HEK293 (cell line): Measurements from ENCODE around the gene ERO1B.

Experiments used
- CTCF ChIA-PET: fragments of 350-600 bp; formaldehyde crosslinking; extraction: SDS; loops from one replicate; lab custom pipeline; 2021; ENCODE audit warnings: antibody characterized with exemption; lab: Yijun Ruan, JAX
- POLR2A ChIA-PET: fragments of 300-600 bp; formaldehyde crosslinking; extraction: SDS; loops from one replicate; lab custom pipeline; 2020; ENCODE audit warnings: antibody characterized with exemption, inconsistent platforms; lab: Yijun Ruan, JAX
- H3K27ac ChIP-seq: fragments of 200-500 bp; sonication (Bioruptor generic); 2 replicates; pipeline ENCODE4 v1.5.1; 2014; ENCODE audit warnings: low read depth, low read length, control low read depth, inconsistent platforms; ENCODE audit errors: extremely low read depth
- H3K36me3 ChIP-seq, 2 experiments: fragments of 200-500 bp in 1 of 2; sonication (Bioruptor generic) in 1 of 2; 1 replicate in 1 of 2; 2 replicates in 1 of 2; pipeline ENCODE4 v1.5.1; 2014 to 2017; ENCODE audit warnings: inconsistent platforms in 2 of 2, low read length in 2 of 2; ENCODE audit not compliant: control insufficient read depth in 2 of 2, insufficient read depth in 1 of 2
- H3K4me1 ChIP-seq: fragments of 200-500 bp; sonication (Bioruptor generic); 2 replicates; pipeline ENCODE4 v1.5.1; 2014; ENCODE audit warnings: mild to moderate bottlenecking, low read length, inconsistent platforms; ENCODE audit not compliant: control insufficient read depth, insufficient read depth
- H3K4me3 ChIP-seq: 2 replicates; pipeline ENCODE4 v1.5.1; 2011; ENCODE audit warnings: low read depth, mild to moderate bottlenecking, control low read depth, low read length, moderate library complexity
- H3K9me3 ChIP-seq: fragments of 200-500 bp; sonication (Bioruptor generic); 2 replicates; pipeline ENCODE4 v1.5.1; 2014; ENCODE audit warnings: low read depth, low read length, inconsistent platforms; ENCODE audit not compliant: control insufficient read depth, insufficient read depth
- BCL11B ChIP-seq: fragments of 450-650 bp; formaldehyde crosslinking; IDR thresholded peaks from 2 replicates; pipeline ENCODE4 v1.5.1; 2016; ENCODE audit warnings: low read depth, missing biosample characterization, missing genetic modification characterization
- FEZF1 ChIP-seq: fragments of 450-650 bp; formaldehyde crosslinking; IDR thresholded peaks from 2 replicates; pipeline ENCODE4 v1.5.1; 2016; ENCODE audit warnings: missing biosample characterization, missing genetic modification characterization
- GFI1B ChIP-seq: fragments of 450-650 bp; formaldehyde crosslinking; IDR thresholded peaks from 2 replicates; pipeline ENCODE4 v1.5.1; 2016; ENCODE audit warnings: missing biosample characterization, missing genetic modification characterization
- MYNN ChIP-seq: fragments of 450-650 bp; formaldehyde crosslinking; IDR thresholded peaks from 2 replicates; pipeline ENCODE4 v1.5.1; 2016; ENCODE audit warnings: missing biosample characterization, missing genetic modification characterization, borderline replicate concordance
- OSR2 ChIP-seq: fragments of 450-650 bp; formaldehyde crosslinking; IDR thresholded peaks from 2 replicates; pipeline ENCODE4 v1.5.1; 2016; ENCODE audit warnings: missing biosample characterization, missing genetic modification characterization
- TCF7L2 ChIP-seq: IDR thresholded peaks from 2 replicates; pipeline ENCODE4 v1.6.1; 2011; ENCODE audit warnings: low read depth, mild to moderate bottlenecking, inconsistent platforms, low read length, moderate library complexity, borderline replicate concordance
- ZBTB11 ChIP-seq: fragments of 450-650 bp; formaldehyde crosslinking; conservative IDR thresholded peaks from 2 replicates; pipeline ENCODE4 v1.5.1; 2016; ENCODE audit warnings: low read depth, missing biosample characterization, missing genetic modification characterization
- ZNF121 ChIP-seq: fragments of 450-650 bp; formaldehyde crosslinking; IDR thresholded peaks from 2 replicates; pipeline ENCODE4 v1.5.1; 2016; ENCODE audit warnings: missing biosample characterization, missing genetic modification characterization
- ZNF133 ChIP-seq: fragments of 450-650 bp; formaldehyde crosslinking; IDR thresholded peaks from 2 replicates; pipeline ENCODE4 v1.5.1; 2016; ENCODE audit warnings: missing biosample characterization, missing genetic modification characterization
- ZNF16 ChIP-seq: fragments of 450-650 bp; formaldehyde crosslinking; IDR thresholded peaks from 2 replicates; pipeline ENCODE4 v1.5.1; 2016; ENCODE audit warnings: low read depth, missing biosample characterization, missing genetic modification characterization
- ZNF175 ChIP-seq: fragments of 450-650 bp; formaldehyde crosslinking; IDR thresholded peaks from 2 replicates; pipeline ENCODE4 v1.5.1; 2016; ENCODE audit warnings: missing biosample characterization, missing genetic modification characterization
- ZNF202 ChIP-seq: fragments of 450-650 bp; formaldehyde crosslinking; IDR thresholded peaks from 2 replicates; pipeline ENCODE4 v1.5.1; 2016; ENCODE audit warnings: missing biosample characterization, missing genetic modification characterization, borderline replicate concordance
- ZNF211 ChIP-seq: fragments of 450-650 bp; formaldehyde crosslinking; IDR thresholded peaks from 2 replicates; pipeline ENCODE4 v1.5.1; 2016; ENCODE audit warnings: low read depth, missing biosample characterization, missing genetic modification characterization
- ZNF423 ChIP-seq: fragments of 450-650 bp; formaldehyde crosslinking; IDR thresholded peaks from 2 replicates; pipeline ENCODE4 v1.5.1; 2016; ENCODE audit warnings: missing biosample characterization, missing genetic modification characterization
- ZNF449 ChIP-seq: fragments of 450-650 bp; formaldehyde crosslinking; IDR thresholded peaks from 2 replicates; pipeline ENCODE4 v1.5.1; 2017; ENCODE audit warnings: missing biosample characterization, mild to moderate bottlenecking, missing genetic modification characterization, moderate library complexity
- ZNF561 ChIP-seq: fragments of 450-650 bp; IDR thresholded peaks from 2 replicates; pipeline ENCODE4 v1.5.1; 2018; ENCODE audit warnings: missing biosample characterization, missing genetic modification characterization, borderline replicate concordance
- ZNF580 ChIP-seq: fragments of 450-650 bp; formaldehyde crosslinking; IDR thresholded peaks from 2 replicates; pipeline ENCODE4 v1.5.1; 2016; ENCODE audit warnings: missing biosample characterization, missing genetic modification characterization
- ZNF629 ChIP-seq: fragments of 450-650 bp; formaldehyde crosslinking; IDR thresholded peaks from 2 replicates; pipeline ENCODE4 v1.5.1; 2017; ENCODE audit warnings: missing biosample characterization, missing genetic modification characterization
- ZNF658 ChIP-seq: fragments of 450-650 bp; formaldehyde crosslinking; IDR thresholded peaks from 2 replicates; pipeline ENCODE4; 2016; ENCODE audit warnings: missing biosample characterization, missing genetic modification characterization
- ZNF677 ChIP-seq: fragments of 450-650 bp; IDR thresholded peaks from 2 replicates; pipeline ENCODE4 v1.5.0; 2018; ENCODE audit warnings: missing biosample characterization, mild to moderate bottlenecking, missing genetic modification characterization, moderate library complexity
- ZNF76 ChIP-seq: fragments of 450-650 bp; formaldehyde crosslinking; IDR thresholded peaks from 2 replicates; pipeline ENCODE4; 2016; ENCODE audit warnings: low read depth, missing biosample characterization, missing genetic modification characterization, borderline replicate concordance
- ZNF837 ChIP-seq: fragments of 450-650 bp; formaldehyde crosslinking; IDR thresholded peaks from 2 replicates; pipeline ENCODE4 v1.5.1; 2016; ENCODE audit warnings: missing biosample characterization, missing genetic modification characterization
- ZNF843 ChIP-seq: fragments of 450-650 bp; formaldehyde crosslinking; IDR thresholded peaks from 2 replicates; pipeline ENCODE4 v1.5.1; 2016; ENCODE audit warnings: missing biosample characterization, missing genetic modification characterization
- TF ChIP-seq, protein P1 (sequence below): fragments of 450-650 bp; formaldehyde crosslinking; IDR thresholded peaks from 2 replicates; pipeline ENCODE4 v1.5.1; 2016; ENCODE audit warnings: missing biosample characterization, missing genetic modification characterization

The ERO1B gene

GRCh38 chr1:236316437-236316836 lies 34.7 kb upstream of the ERO1B start:
- POLR2A ChIA-PET: interaction anchor here (0.6 kb wide), 1 partner anchor 17 kb away, joined by 6 read pairs; no protein-coding TSS in a partner anchor
- Histone ChIP-seq H3K27ac (no peak overlapping the region), H3K4me1 (no peaks in the 10 kb centered on the region), H3K4me3 (no peak overlapping the region), H3K36me3 (no peaks in the 10 kb centered on the region), H3K9me3 (no peaks in the 10 kb centered on the region)
- CTCF ChIA-PET: interaction anchor here (0.5 to 1.1 kb wide), 3 partner anchors 132 to 292 kb away, joined by 3 to 4 read pairs (median 4); no protein-coding TSS in a partner anchor
- no peak for TF ChIP-seq BCL11B (tag by site-specific recombination)
- TF ChIP-seq FEZF1 (tag by site-specific recombination): no peak
- TF ChIP-seq ZBTB11: no peak
- no peak for TF ChIP-seq ZNF561 (tag by site-specific recombination)
- TF ChIP-seq ZNF121 (tag by site-specific recombination): 0 out of 2 replicates have a peak, but pooled peaks have one; percentile 53
- no peak for TF ChIP-seq ZNF202 (tag by site-specific recombination)
- TF ChIP-seq TCF7L2: no peak
- TF ChIP-seq ZNF677 (tag by site-specific recombination): no peak

- no peaks in the 10 kb centered on the region for H3K36me3 ChIP-seq
- ChIA-PET POLR2A (no interaction called here), CTCF (interaction anchor here (1.1 kb wide), 1 partner anchor 211 kb away, joined by 4 read pairs; no protein-coding TSS in a partner anchor)
- H3K4me3 ChIP-seq: no peak overlapping the region
- H3K9me3 ChIP-seq: no peaks in the 10 kb centered on the region
- H3K4me1 ChIP-seq: no peaks in the 10 kb centered on the region
- H3K27ac ChIP-seq: no peak overlapping the region
- TF ChIP-seq ZNF580: no peak
- no peak for TF ChIP-seq GFI1B (tag by site-specific recombination)
- TF ChIP-seq, protein P1, sequence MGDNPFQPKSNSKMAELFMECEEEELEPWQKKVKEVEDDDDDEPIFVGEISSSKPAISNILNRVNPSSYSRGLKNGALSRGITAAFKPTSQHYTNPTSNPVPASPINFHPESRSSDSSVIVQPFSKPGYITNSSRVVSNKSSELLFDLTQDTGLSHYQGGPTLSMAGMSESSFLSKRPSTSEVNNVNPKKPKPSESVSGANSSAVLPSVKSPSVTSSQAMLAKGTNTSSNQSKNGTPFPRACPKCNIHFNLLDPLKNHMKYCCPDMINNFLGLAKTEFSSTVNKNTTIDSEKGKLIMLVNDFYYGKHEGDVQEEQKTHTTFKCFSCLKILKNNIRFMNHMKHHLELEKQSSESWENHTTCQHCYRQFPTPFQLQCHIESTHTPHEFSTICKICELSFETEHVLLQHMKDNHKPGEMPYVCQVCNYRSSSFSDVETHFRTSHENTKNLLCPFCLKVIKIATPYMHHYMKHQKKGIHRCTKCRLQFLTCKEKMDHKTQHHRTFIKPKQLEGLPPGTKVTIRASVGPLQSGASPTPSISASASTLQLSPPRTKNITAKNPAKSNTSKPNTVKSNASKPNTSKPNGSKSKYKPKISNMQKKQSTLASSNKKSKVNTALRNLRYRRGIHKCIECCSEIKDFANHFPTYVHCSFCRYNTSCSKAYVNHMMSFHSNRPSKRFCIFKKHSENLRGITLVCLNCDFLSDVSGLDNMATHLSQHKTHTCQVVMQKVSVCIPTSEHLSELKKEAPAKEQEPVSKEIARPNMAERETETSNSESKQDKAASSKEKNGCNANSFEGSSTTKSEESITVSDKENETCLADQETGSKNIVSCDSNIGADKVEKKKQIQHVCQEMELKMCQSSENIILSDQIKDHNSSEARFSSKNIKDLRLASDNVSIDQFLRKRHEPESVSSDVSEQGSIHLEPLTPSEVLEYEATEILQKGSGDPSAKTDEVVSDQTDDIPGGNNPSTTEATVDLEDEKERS: no peak
- no peak for TF ChIP-seq ZNF449 (tag by site-specific recombination)
- no peak for TF ChIP-seq ZNF837 (tag by site-specific recombination)
- no peak for TF ChIP-seq ZNF629 (tag by site-specific recombination)
- no peak for TF ChIP-seq ZNF843 (tag by site-specific recombination)
- TF ChIP-seq ZNF175 (tag by site-specific recombination): no peak
- no peak for TF ChIP-seq ZNF658 (tag by site-specific recombination)
- TF ChIP-seq ZBTB11: no peak
- TF ChIP-seq ZNF16: no peak
- no peak for TF ChIP-seq ZNF133 (tag by site-specific recombination)
- no peak for TF ChIP-seq OSR2 (tag by site-specific recombination)
- TF ChIP-seq ZNF423 (tag by site-specific recombination): no peak
- TF ChIP-seq MYNN (tag by site-specific recombination): no peak
- TF ChIP-seq ZNF211: no peak
- no peak for TF ChIP-seq ZNF76 (tag by site-specific recombination)
These were observed 33.8 kb upstream of the ERO1B start for GRCh38 chr1:236315518-236315917.
